Epithelial cell of proximal tubule (primary cell): ENCODE results near the gene CUBN. TPM values are rescaled to one million over a fixed set of nuclear protein-coding genes. Genes with fewer than 3 reads are reported as not detected.

ENCODE experiments used
- DNase-seq: peaks from one replicate; pipeline ENCODE4 v3.0.0-alpha.2; 2011; ENCODE audit warnings: low read depth
- H3K4me3 ChIP-seq: 2 replicates; pipeline ENCODE4 v1.5.1; 2011; ENCODE audit warnings: low read depth, mild to moderate bottlenecking, low read length
- total RNA-seq: library from RNA; depleted of rRNA; stranded (reverse); fragments of >200 nt; gene quantifications from 2 replicates; pipeline ENCODE4 v1.2.3, GENCODE V29; 2015
- TF ChIP-seq, protein P1 (sequence below): conservative IDR thresholded peaks from 2 replicates; pipeline ENCODE4 v1.5.1; 2012; ENCODE audit warnings: low read depth, mild to moderate bottlenecking, low read length

CUBN gene
- total RNA-seq, 1 donor from 2014 or later = 0.17 TPM

DNA sequence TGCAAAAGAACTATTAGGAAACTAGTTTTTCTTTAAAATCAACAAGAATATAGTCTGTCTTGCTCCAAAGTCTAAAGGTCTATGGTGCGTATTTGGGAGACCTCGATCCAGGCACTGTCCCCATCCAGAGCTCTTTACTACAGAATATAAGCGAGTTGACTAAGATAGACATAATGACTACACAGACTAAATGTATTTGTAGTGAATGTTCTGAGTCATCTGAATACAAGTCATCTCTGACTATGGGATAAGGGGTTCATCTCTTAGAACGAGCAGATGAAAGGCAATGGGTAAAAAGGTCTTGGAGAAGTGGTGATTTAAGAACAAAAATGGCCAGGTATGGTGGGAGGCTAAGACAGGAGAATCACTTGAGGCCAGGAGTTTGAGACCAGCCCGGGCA is 176.3 kb downstream of the CUBN start:
- TF ChIP-seq, protein P1, sequence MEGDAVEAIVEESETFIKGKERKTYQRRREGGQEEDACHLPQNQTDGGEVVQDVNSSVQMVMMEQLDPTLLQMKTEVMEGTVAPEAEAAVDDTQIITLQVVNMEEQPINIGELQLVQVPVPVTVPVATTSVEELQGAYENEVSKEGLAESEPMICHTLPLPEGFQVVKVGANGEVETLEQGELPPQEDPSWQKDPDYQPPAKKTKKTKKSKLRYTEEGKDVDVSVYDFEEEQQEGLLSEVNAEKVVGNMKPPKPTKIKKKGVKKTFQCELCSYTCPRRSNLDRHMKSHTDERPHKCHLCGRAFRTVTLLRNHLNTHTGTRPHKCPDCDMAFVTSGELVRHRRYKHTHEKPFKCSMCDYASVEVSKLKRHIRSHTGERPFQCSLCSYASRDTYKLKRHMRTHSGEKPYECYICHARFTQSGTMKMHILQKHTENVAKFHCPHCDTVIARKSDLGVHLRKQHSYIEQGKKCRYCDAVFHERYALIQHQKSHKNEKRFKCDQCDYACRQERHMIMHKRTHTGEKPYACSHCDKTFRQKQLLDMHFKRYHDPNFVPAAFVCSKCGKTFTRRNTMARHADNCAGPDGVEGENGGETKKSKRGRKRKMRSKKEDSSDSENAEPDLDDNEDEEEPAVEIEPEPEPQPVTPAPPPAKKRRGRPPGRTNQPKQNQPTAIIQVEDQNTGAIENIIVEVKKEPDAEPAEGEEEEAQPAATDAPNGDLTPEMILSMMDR = no peak
- no peak for DNase-seq
- H3K4me3 ChIP-seq = no peak overlapping the region

DNA sequence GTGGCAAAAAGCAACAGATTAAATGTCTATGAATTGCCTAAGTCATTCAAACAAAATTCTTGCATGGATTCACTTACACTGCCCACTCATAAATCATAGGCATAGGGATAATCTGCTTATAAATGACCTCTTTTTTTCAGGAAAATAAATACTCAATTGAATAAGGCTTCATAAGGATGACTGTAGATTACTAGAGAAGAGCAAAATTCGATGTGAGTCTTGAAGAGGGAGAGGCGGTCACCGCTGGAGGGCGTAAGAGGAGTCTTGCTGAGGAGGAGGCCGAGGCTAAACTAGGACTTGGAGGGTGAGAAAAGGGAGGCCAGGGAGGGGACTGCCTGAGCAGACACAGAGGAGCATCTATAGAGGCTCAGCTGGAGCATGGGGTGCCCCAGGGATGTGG is 177.0 kb downstream of the CUBN start:
- no peak overlapping the region for H3K4me3 ChIP-seq
- TF ChIP-seq, protein P1 = no peak
- no peak for DNase-seq

DNA sequence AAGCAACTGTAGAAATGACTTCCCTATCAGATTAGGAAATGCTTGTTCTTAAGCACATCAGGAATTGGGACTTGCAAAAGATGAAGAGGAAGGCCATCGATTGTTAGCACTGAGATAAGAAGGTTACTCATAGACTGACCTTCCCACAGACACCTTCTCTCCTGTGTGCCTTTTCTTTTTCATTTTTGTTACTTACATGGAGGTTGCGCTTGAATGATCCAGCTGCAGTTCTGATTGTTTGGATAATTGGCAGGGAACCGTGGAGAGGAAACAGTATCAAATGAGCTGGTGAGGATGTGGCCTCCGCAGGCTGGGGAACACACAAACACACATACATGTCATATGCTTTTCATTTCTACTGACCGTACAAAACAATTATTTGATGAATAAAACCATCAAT is 177.5 kb downstream of the CUBN start:
- H3K4me3 ChIP-seq = no peak overlapping the region
- TF ChIP-seq, protein P1 = no peak
- no peak for DNase-seq

DNA sequence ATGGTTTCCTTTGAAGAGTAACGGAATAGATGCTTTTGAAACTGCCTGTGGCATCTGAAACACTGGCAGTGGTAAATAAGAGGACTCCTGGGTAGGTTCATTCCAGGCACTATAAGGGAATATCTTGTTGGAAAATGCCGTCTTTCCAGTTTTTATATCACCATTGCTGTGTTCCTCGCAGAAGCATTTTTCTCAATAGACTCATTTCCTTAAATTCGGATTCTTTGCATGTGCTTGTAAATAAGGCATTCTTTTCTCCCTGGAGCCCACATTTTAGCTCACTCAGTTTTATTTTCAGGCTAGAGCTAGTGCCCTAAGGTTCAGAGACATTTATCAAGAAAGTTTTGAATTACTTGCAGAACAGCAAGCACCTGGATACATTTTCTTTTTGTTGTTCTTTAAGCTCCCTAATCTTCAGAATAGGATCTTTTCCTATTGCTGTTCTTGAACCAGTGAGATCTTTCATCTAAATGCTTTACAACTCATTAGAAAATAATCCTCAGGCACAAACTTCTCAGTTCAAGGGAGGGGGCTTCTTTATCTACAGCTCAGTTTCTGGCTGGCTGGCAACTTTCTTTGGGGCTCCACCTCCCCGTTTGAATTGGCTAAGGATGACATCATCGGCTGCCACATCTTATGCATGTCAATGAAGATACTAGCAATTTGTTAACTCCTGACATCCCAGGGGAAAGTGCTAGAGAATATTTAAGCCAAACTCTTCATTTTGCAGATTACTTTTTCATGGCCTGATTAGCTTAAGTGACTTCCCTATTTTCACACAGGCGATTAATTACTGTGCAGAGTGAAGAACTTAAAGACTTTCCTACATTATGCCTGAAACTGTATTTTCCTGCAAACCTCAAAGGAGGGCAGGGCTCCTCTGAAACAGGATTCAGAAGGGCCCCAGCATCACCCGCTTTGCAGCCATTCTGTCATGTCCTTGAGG is 178.7 kb downstream of the CUBN start:
- TF ChIP-seq, protein P1 = no peak
- no peak for DNase-seq
- no peak overlapping the region for H3K4me3 ChIP-seq

DNA sequence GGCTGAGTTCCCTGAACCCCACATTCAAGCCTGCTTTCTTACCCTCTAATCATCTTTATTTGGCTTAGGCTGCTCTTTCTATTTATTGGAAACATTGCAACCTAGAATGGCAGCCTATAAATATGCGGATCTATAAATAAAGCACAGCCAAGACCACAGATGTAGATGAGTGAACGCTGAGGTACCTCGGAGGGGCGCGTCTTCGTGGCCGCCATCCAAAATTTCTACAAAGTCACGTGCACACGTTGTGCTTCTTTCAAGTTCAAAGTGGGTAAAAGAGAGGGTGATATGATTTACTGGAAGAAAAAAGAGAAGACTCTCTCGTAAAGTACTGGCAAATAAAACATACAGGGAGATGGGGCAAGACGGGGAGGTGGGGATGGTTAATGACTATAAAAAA is 179.8 kb downstream of the CUBN start:
- TF ChIP-seq, protein P1 = no peak
- no peak for DNase-seq
- H3K4me3 ChIP-seq = no peak overlapping the region

DNA sequence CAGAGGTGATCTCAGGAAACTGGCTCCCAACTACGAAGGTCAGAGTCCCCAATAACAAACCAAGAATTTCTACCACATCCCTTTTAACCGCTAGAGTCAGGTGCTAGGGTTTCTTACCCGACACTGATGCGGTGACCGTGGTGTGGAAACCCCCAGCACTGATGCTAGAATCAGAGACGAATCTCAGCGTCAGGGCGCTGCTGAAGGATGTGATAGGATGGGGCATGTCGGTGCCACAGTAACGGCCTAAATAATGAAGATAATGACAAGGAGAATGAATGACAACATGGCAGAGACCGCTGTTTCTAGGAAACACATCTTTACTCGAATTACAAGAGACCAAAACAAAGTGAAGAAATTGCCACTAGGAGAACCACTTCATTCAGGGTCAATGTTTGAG is 181.2 kb downstream of the CUBN start:
- TF ChIP-seq, protein P1 = no peak
- no peak overlapping the region for H3K4me3 ChIP-seq
- DNase-seq = no peak

DNA sequence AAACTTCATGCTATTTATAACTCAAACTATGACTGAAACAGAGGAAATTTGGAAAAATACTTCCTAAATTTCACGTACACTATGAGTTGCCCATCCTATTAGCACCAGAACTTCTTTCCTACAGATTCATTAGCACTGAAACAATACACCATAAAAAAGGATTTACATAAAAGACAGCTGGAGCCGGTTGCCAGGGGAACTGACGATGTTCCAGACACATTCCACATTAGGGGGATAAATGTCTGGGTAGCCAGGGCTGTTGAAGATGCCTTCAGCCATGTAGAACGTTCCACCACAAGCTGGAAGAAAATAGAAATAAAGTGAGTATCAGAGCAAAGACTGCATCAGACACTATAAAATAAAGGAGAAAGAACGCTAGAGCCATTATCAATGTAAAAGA is 182.5 kb downstream of the CUBN start:
- TF ChIP-seq, protein P1 = no peak
- H3K4me3 ChIP-seq = no peak overlapping the region
- DNase-seq = no peak
